NCI-H774 (cell line): ENCODE measurements around the gene FAM120C.
A peak's percentile ranks its signal among the peaks of the same experiment; 100 is the strongest.

Source experiments
- DNase-seq: peaks from one replicate; lab custom pipeline; 2025; lab: John Stamatoyannopoulos, UW

Gene FAM120C

GRCh38 chrX:54030329-54030728 is 152.7 kb downstream of the FAM120C start:
- peak; percentile 11 for DNase-seq

GRCh38 chrX:54029529-54030143 is 153.4 kb downstream of the FAM120C start:
- peak; percentile 22 for DNase-seq

- DNase-seq, result no peak
Measured at GRCh38 chrX:54024350-54024749, 158.7 kb downstream of the FAM120C start.
